AG09319 (cell line): ENCODE data around the gene CNGB1.

Source experiments
- DNase-seq: peaks from one replicate; pipeline ENCODE4 v3.0.0-alpha.2; 2010; ENCODE audit warnings: low read depth; ENCODE audit errors: extremely low read depth
- TF ChIP-seq, protein P1 (sequence below): IDR thresholded peaks from 2 replicates; pipeline ENCODE4 v1.5.1; 2011; ENCODE audit warnings: low read depth, mild to moderate bottlenecking, inconsistent platforms, low read length, moderate library complexity

The CNGB1 gene

GRCh38 chr16:57834936-57835335, 136.0 kb downstream of the CNGB1 start:
- no peak for DNase-seq
- TF ChIP-seq, protein P1, sequence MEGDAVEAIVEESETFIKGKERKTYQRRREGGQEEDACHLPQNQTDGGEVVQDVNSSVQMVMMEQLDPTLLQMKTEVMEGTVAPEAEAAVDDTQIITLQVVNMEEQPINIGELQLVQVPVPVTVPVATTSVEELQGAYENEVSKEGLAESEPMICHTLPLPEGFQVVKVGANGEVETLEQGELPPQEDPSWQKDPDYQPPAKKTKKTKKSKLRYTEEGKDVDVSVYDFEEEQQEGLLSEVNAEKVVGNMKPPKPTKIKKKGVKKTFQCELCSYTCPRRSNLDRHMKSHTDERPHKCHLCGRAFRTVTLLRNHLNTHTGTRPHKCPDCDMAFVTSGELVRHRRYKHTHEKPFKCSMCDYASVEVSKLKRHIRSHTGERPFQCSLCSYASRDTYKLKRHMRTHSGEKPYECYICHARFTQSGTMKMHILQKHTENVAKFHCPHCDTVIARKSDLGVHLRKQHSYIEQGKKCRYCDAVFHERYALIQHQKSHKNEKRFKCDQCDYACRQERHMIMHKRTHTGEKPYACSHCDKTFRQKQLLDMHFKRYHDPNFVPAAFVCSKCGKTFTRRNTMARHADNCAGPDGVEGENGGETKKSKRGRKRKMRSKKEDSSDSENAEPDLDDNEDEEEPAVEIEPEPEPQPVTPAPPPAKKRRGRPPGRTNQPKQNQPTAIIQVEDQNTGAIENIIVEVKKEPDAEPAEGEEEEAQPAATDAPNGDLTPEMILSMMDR, result no peak
